Body of pancreas (tissue), 4 donors: Measurements from ENCODE around the gene C10orf90. TPM values are rescaled to one million over a fixed set of nuclear protein-coding genes. Genes with fewer than 3 reads are reported as not detected.

Source experiments
- ATAC-seq: fragments of 150-250 bp; one replicate; pipeline ENCODE4 v1.9.1; 2016
- DNase-seq, 4 donors: peaks; one replicate each; pipeline ENCODE4 v3.0.0-alpha.2; 2019
- H3K27ac ChIP-seq, 4 donors: fragments of 200-600 bp; sonication (generic); 1 replicate in 3 of 4; 2 replicates in 1 of 4; pipeline versions ENCODE4 v1.5.1 to v1.6.1; 2016 to 2019; ENCODE audit warnings: mild to moderate bottlenecking in 1 of 4, mixed read lengths in 1 of 4, moderate library complexity in 1 of 4
- H3K27me3 ChIP-seq, 2 donors: fragments of 200-600 bp; sonication (generic); one replicate each; pipeline ENCODE4 v1.6.0; 2016; ENCODE audit warnings: mild to moderate bottlenecking in 1 of 2
- H3K36me3 ChIP-seq, 2 donors: fragments of 200-600 bp; sonication (generic); replicated peaks in 1 of 2; 2 replicates each; pipeline ENCODE4 v1.5.1; 2016; ENCODE audit warnings: low read depth in 2 of 2; ENCODE audit not compliant: insufficient read depth in 1 of 2
- H3K4me1 ChIP-seq: fragments of 200-600 bp; sonication (generic); one replicate; pipeline ENCODE4 v1.6.0; 2016
- H3K4me3 ChIP-seq, 2 donors: fragments of 200-600 bp; sonication (generic); 1 replicate in 1 of 2; 2 replicates in 1 of 2; pipeline ENCODE4 v1.5.1; 2016 to 2019
- H3K9me3 ChIP-seq, 3 donors: fragments of 200-600 bp; sonication (generic); 1 replicate in 2 of 3; 2 replicates in 1 of 3; pipeline ENCODE4 v1.5.1; 2016
- CTCF ChIP-seq, 7 experiments: fragments of 450-650 bp in 4 of 7; fragments of 200-600 bp in 3 of 7; sonication (generic) in 3 of 7; IDR thresholded peaks; one replicate each; pipeline ENCODE4 v1.5.1; 2016 to 2019; ENCODE audit warnings: antibody characterized with exemption in 7 of 7
- POLR2A ChIP-seq, 3 donors: fragments of 450-650 bp; IDR thresholded peaks; one replicate each; pipeline ENCODE4 v1.6.1; 2016; ENCODE audit warnings: antibody characterized with exemption in 3 of 3, mild to moderate bottlenecking in 2 of 3
- WGBS, 2 donors: methylation state at CpG; one replicate each; pipeline ENCODE4 v1.1.5; 2017; 5-methylcytosine and 5-hydroxymethylcytosine counted together
- intact Hi-C: fragments of 100-400 bp; cut with DNase I; formaldehyde crosslinking; loops from one replicate; pipeline ENCODE4 v1.15.1; 2023
- total RNA-seq, 2 donors: library from RNA; depleted of rRNA; stranded (reverse); fragments of >200 nt; gene quantifications; one replicate each; pipeline ENCODE4 v1.1.0, GENCODE V29; 2016

C10orf90 gene
- total RNA-seq, 2 donors from 2014 or later, result not detected

GRCh38 chr10:126687121-126687606, 16.7 kb upstream of the C10orf90 start:
- TF ChIP-seq CTCF (IDR thresholded peaks at IDR 0.05), result no peak
- no peaks in the 10 kb centered on the region for H3K36me3 ChIP-seq
- WGBS, 2 donors, result 60 to 65% methylated on average over 6 to 10 of the region's 10 CpGs
- no peak for DNase-seq
- no peaks in the 10 kb centered on the region for H3K4me1 ChIP-seq
- intact Hi-C loops, result no loop called here
- H3K4me3 ChIP-seq, result no peak overlapping the region
- no peak for ATAC-seq
- no peaks in the 10 kb centered on the region for H3K27me3 ChIP-seq
- H3K27ac ChIP-seq, result no peak overlapping the region
- H3K9me3 ChIP-seq, result no peaks in the 10 kb centered on the region

GRCh38 chr10:126686719-126687118, 16.2 kb upstream of the C10orf90 start:
- ATAC-seq, result no peak
- intact Hi-C loops, result no loop called here
- WGBS, 2 donors, result 67 to 76% methylated on average over 2 to 7 of the region's 7 CpGs

GRCh38 chr10:126686268-126686667, 15.8 kb upstream of the C10orf90 start:
- WGBS, 2 donors, result 28 to 73% methylated on average over 3 of the region's 3 CpGs
- H3K9me3 ChIP-seq, result no peaks in the 10 kb centered on the region
- H3K36me3 ChIP-seq, result no peaks in the 10 kb centered on the region
- ATAC-seq (no peak), DNase-seq (no peak)
- no peak overlapping the region for H3K27ac ChIP-seq
- no peak for TF ChIP-seq CTCF (IDR thresholded peaks at IDR 0.05)
- TF ChIP-seq POLR2A (IDR thresholded peaks at IDR 0.05), result no peak
- no peaks in the 10 kb centered on the region for H3K4me1 ChIP-seq
- H3K27me3 ChIP-seq, result no peaks in the 10 kb centered on the region
- intact Hi-C loops, result no loop called here
- no peak overlapping the region for H3K4me3 ChIP-seq

More at GRCh38 chr10:126686719-126687118, 16.2 kb upstream of the C10orf90 start:
- Histone ChIP-seq H3K4me1 (no peaks in the 10 kb centered on the region), H3K36me3 (no peaks in the 10 kb centered on the region), H3K27me3 (no peaks in the 10 kb centered on the region), H3K9me3 (no peaks in the 10 kb centered on the region), H3K27ac (no peak overlapping the region), H3K4me3 (no peak overlapping the region)
- TF ChIP-seq POLR2A (IDR thresholded peaks at IDR 0.05) (no peak), CTCF (IDR thresholded peaks at IDR 0.05) (no peak)
- no peak for DNase-seq

GRCh38 chr10:126685756-126686155, 15.3 kb upstream of the C10orf90 start:
- no peak for DNase-seq
- H3K27ac ChIP-seq, result no peak overlapping the region
- no peaks in the 10 kb centered on the region for H3K27me3 ChIP-seq

More at GRCh38 chr10:126685756-126686155, 15.3 kb upstream of the C10orf90 start:
- ATAC-seq, result no peak
- TF ChIP-seq POLR2A (IDR thresholded peaks at IDR 0.05) (no peak), CTCF (IDR thresholded peaks at IDR 0.05) (no peak)
- 90 to 100% methylated on average over 2 to 4 of the region's 4 CpGs for WGBS, 2 donors
- H3K36me3 ChIP-seq, result no peaks in the 10 kb centered on the region
- H3K4me3 ChIP-seq, result no peak overlapping the region
- H3K4me1 ChIP-seq, result no peaks in the 10 kb centered on the region
- H3K9me3 ChIP-seq, result no peaks in the 10 kb centered on the region
- intact Hi-C loops, result no loop called here
